HG03045 (cell line): ENCODE measurements around the gene S100A7.

Experiments
- ATAC-seq: cut with Tn5 transposase; IDR thresholded peaks from one replicate; pipeline ENCODE4 v1.9.1; 2021; ENCODE audit warnings: mild to moderate bottlenecking, moderate library complexity; ENCODE audit not compliant: unreplicated experiment

S100A7 gene

DNA sequence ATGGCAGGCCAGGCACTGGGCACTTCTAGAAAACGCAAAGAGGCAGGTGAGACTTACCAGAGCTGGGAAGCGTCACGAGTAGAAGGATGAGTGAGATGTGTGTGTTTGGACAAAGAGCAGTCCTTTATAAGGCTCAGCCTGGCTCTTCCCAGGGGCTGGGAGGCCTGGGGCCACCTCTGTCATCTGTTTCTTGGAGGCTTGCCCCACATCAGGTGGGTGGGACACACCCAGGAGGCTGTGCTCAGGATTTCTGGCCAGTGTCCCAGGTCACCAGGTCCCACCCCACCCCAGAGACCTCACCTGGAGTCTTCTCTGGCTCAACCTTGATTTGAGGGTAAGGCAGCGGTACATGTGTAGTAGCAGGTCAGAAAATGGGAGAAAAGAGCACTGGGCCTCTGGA lies at the start of gene S100A7:
Gene S100A7 (minus strand): TSS at position 101 of the 400 bp plus-strand sequence. CDS start 1,638 bp downstream, outside the sequence.
- ATAC-seq = no peak

DNA sequence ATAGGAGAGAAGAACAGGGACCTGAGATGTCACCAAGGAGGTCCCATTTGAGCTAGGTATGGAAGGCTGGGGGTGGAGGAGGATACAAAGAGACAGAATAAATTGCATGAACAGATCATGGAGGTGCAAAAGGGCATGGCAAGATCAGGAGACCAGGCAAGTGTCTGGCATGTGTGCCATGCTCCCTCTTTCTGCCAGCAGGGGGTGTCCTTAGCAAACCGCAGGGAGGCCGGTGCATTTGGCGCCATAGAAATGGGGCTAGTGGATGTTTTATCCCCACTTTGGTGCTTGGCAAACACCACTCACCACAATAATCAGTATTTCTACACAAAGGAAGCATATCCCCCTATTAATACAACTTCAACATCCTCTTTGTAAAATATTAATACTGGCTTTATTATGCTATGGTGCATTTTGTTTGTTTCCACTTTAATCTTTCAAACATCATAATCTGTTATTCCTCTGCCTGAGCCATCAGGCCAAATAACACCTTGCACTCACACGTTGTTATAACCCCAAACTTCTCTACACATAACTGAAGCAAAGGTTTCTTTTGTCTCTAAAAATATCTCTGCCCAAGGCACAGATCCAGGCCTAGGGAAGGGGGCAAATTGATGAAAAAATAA lies 49.4 kb upstream of the S100A7 start:
- no peak for ATAC-seq

DNA sequence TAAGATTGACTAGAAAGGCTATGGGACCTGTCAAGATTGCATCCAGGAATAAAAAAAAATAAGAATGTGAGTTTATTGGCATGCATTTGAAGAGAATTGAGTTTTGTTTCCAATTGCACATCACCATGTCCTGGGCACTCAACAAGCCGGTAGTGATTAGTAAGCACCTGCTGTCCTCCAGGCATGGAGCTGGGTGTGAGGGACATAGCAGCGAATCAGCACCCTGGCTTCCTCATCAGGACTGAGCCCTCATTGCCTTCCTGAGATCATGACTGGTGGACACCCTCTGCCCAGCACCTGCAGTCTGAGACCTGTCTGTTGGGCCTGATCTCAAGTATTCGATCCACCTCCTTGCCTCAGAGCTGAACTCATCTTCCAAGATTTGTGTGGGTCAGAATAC lies 48.6 kb upstream of the S100A7 start:
- ATAC-seq = no peak

DNA sequence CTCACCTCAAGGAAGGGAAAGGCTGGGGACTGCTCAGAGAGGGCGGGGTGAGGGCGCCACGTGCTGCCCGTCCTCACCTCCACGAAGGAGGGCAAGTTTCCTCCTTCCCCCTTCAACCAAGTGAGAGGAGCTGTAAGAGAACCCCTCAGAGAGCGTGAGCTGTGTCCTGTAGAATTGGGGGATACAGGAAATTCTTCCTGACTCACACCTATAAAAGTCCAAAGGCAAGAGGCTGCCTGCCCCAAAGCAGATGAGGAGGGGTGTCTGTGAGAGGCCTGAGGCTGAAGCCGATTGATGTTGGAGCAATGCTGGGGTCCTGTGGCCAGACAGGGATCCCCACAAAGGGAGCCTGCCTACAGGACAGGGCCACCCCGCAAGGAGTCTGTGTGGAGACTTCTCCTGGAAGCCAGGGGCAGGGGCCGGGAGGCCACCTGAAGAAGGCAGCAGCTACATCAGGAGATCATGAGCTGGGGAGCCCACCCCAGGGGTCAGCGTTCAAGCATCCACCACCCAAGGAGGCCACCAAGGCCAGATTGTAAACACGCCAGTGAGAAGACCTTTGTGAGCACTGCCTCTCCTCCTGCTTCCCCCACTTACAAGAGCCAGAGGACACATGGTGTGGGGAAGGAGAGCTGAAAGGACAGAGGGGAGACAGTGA lies 47.6 kb upstream of the S100A7 start:
- ATAC-seq = no peak

DNA sequence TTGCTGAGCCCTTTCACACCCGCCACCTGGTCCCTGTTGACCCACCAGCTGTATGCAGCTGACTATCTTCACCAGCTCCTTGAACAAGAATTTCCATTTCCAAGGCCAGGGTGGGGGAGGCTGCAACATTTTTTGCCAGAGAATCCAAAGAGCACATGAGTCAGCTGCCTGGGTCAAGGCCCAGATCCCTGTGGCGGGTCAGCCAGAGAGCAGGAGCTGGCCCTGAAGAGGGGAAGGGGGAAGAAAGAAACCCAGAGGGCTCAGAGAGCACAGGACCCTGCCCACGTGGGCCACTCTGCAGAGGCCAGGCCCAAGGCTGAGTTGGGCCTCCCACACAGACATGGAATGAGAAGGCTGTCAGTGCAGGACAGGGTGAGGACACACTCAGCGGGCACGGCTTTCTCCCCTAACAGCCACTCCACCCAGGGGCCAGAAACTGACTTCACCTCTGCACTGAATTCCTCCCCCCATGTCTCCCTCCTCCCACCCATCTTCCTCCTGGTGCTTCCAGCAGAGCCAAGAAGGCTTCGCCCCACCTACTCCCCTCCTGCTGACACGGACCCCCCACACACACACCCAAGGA lies 46.5 kb upstream of the S100A7 start:
- no peak for ATAC-seq

- no peak for ATAC-seq
Observed at GRCh38 chr1:153506386-153506785, 45.9 kb upstream of the S100A7 start.

DNA sequence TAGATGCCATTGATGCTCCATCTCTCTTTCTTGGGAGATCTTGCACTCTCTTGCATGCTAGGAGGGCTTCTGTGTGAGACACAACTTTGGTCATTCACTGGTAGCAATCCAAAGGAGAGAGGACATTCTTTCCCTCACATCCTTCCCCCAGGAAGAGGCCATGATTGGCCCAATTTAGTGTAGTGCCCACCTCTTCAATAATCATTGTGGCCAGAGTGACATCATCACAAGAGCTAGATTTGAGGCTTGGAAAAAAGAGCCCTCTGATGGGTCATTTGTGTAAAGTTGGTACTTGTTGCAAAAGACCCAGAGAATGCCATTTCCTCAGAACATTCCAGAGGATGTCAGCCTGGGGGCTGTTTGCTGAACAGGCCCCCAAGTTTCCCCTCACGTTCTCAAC lies 45.1 kb upstream of the S100A7 start:
- no peak for ATAC-seq

DNA sequence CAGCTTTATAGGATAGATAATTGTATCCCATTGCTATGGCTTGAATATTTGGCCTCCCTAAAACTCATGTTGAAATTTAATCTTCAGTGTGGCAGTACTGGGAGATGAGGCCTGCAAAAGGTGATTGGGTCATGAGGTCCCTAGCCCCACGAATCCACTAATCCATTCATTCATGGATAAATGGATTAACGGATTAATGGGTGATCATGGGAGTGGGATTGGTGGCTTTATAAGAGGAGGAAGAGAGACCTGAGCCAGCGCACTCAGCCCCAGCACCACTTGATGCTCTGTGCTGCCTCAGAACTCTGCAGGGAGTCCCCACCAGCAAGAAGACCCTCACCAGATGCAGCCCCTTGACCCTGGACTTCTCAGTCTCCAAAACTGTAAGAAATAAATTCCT lies 43.3 kb upstream of the S100A7 start:
- ATAC-seq = no peak

GRCh38 chr1:153498746-153499145 lies 38.3 kb upstream of the S100A7 start:
- no peak for ATAC-seq

GRCh38 chr1:153495536-153495935 lies 35.1 kb upstream of the S100A7 start:
- no peak for ATAC-seq

DNA sequence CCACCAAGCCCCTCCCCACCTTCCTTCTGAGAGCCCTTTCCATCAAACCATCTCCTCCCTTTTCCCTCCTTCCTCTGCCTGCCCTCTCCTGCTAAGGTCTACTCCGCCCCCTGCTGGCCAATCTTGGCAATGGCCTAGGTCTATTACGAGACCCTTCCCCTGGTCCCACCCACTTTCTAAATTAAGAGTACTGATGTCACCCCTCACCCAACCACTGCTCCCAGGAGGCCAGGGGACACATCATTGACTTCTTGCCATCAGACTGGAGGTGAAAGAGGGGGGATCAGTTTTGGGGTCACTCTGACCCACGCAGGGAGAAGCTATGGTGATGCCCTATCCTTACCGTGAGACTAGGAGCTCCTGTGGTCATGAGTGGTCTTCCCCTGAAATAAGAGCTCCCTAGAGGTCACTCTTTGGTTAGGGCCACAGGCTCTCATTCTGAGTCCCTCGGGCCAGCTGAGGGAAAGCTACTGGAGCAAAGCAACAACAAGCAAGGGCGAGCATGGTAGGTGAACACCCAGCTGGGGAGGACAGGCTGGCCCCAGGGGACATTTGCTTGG lies 34.6 kb upstream of the S100A7 start:
- ATAC-seq = no peak

GRCh38 chr1:153493343-153493960 lies 33.0 kb upstream of the S100A7 start:
- no peak for ATAC-seq

- no peak for ATAC-seq
Observed at GRCh38 chr1:153490272-153491051, 30.0 kb upstream of the S100A7 start.

GRCh38 chr1:153488731-153489130 lies 28.3 kb upstream of the S100A7 start:
- no peak for ATAC-seq

DNA sequence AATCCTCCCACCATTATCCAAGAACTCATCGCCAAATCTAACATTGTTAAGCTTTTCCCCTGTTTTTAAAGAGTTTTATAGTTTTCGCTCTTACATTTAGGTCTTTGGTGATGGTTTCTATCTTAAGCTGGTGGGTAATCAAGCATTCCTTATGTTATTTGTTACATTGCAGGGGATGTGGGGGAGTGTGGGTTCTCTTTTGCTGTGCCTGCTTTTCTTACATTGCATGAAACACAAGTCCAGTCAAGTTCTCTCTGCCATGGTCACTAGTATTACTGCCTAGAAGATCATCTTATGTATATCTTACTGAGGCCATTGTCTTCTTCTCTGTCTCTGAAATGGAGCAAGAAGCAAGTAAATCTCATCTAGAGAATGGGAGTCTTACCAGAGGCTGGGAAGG lies 27.3 kb upstream of the S100A7 start:
- no peak for ATAC-seq

DNA sequence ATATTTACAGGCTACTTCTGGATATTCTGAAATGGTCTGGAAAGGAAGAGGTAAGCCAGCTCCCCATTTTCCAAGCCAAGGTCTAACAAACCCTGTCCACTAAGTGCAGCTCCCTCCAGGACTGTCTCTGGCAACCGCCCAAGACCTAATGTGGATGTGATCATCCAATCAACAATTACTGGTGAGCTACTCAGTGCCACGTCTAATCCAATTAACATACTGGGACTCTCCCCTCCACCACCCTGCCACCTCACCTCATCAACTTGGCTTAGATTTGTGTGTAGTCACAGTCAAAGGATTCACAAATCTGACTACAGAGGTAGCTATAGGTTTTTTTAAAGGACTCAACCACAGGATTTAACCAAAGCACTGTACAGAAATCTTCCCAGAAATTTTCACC lies 25.4 kb upstream of the S100A7 start:
- ATAC-seq = no peak

DNA sequence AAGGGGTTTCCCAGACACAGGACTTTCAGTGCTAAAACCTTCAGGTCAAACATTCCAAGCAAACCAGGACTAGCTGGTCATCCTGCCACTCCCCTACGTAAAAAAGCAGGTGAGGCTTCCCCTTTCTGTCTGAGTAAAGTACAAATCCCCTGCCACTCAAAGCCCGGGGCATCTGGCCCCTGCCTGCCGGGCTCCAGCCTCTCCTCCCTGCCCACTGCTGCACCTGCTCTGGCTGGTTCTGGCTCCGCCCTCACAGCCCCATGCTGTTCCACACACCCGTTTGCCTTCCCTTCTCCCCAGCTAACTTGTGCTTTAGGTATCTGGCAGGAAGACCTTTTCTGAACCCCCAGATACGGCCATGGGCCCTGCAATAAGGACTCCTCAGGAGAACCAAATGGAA lies 23.3 kb upstream of the S100A7 start:
- no peak for ATAC-seq

DNA sequence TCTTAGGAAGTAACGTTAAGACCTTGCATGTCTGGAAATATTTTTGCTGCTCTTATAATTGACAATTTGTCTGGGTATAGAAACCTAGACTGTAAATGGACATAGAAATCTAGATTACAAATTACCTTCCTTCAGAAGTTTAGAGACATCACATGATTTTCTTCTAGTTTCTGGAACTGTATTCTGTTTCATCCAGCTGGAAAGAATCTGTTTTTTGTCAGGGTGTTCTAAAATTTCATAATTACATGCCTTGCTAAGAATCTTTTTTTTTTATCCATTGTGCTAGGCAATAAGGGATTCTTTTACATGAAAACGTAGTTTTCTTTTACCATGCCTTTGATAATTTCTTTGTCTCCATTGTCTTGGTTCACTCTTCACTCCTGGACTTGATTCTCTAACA lies 20.7 kb upstream of the S100A7 start:
- no peak for ATAC-seq

- ATAC-seq = no peak
Observed at GRCh38 chr1:153478692-153479618, 18.5 kb upstream of the S100A7 start.
